ENCODE data around the gene IQUB. TPM values are rescaled to one million over a fixed set of nuclear protein-coding genes. Genes with fewer than 3 reads are reported as not detected.

IQUB gene
- total and polyA plus RNA-seq, 2 donors (not counting 3 experiments of a cell fraction or from before 2014, with no cell fraction given): 0.01 TPM; not detected in 1

DNA sequence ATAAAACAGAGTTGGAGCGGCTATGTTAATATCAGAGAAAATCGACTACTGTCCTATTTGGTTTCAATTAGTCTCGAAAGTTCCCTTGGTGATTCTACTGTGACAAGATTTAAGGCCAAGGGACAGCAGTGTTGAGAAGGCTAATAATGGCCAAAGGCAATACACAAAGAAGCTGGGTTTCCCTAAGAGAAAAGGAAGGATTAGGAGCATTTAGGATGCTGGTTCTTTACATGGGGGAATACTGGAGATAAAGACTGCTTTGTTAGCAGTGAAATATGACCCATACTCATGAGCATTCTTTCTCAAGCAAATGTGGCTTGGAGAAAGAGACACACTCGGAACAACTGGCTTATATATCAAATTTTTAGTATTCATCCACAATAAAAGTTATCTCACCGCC is 32.2 kb downstream of the IQUB start:
- FAIRE-seq: no peak

More for the DNA sequence above, 32.2 kb downstream of the IQUB start:
- BruUV-seq (replicated peaks): no TSS peak
- Histone ChIP-seq H3K9ac (replicated peaks; ENCODE audit: extremely low read depth, insufficient read depth, low read length) (no peak overlapping the region), H3K27ac (ENCODE audit: insufficient read depth, low read depth, low read length) (no peak overlapping the region), H3K4me3 (replicated peaks in 1 of 3; ENCODE audit: insufficient read depth in 1 of 3, low read depth in 1 of 3, low read length in 3 of 3) (no peak overlapping the region), H3K79me2 (ENCODE audit: control insufficient read depth, insufficient read depth, low read length) (no peaks in the 10 kb centered on the region), H3K4me2 (ENCODE audit: insufficient read depth, low read length) (no peak overlapping the region), H3K4me1 (ENCODE audit: control insufficient read depth, extremely low read depth, insufficient read depth, low read length) (no peaks in the 10 kb centered on the region), H3K36me3 (ENCODE audit: control insufficient read depth in 2 of 2, extremely low read depth in 1 of 2, insufficient read depth in 2 of 2, low read length in 2 of 2) (no peaks in the 10 kb centered on the region), H3K27me3 (ENCODE audit: control insufficient read depth in 2 of 2, insufficient read depth in 2 of 2, low read length in 2 of 2) (peaks cover 0 to 3% of the 10 kb centered on the region in 2 experiments), H4K20me1 (replicated peaks; ENCODE audit: control insufficient read depth, extremely low read depth, insufficient read depth, low read length) (no peaks in the 10 kb centered on the region), H2AFZ (ENCODE audit: low read depth, low read length) (no peak overlapping the region), H3K9me3 (replicated peaks; ENCODE audit: control insufficient read depth, insufficient read depth, low read length) (no peaks in the 10 kb centered on the region), H3K9me1 (replicated peaks; ENCODE audit: control insufficient read depth, extremely low read depth, insufficient read depth, low read length) (no peaks in the 10 kb centered on the region)
- DNase-seq (ENCODE audit: low read depth, low spot score): no peak
- TF ChIP-seq GATA2 (IDR thresholded peaks at IDR 0.05; ENCODE audit: insufficient read depth, insufficient read length, low read depth, low read length) (no peak), EZH2 (IDR thresholded peaks at IDR 0.05; ENCODE audit: borderline replicate concordance, low read depth, low read length, severe bottlenecking) (no peak), POLR2AphosphoS5 (IDR thresholded peaks at IDR 0.05; ENCODE audit: insufficient read depth, low read depth, low read length) (no peak), JUN (IDR thresholded peaks at IDR 0.05; ENCODE audit: borderline replicate concordance, insufficient read depth, insufficient read length, low read depth) (no peak), FOS (IDR thresholded peaks at IDR 0.05; ENCODE audit: borderline replicate concordance, insufficient read depth, low read length) (no peak), MYC (IDR thresholded peaks at IDR 0.05; ENCODE audit: low read depth, low read length) (no peak), POLR2A (IDR thresholded peaks at IDR 0.05; ENCODE audit: low read depth, low read length) (no peak)
- TF ChIP-seq, protein P1, sequence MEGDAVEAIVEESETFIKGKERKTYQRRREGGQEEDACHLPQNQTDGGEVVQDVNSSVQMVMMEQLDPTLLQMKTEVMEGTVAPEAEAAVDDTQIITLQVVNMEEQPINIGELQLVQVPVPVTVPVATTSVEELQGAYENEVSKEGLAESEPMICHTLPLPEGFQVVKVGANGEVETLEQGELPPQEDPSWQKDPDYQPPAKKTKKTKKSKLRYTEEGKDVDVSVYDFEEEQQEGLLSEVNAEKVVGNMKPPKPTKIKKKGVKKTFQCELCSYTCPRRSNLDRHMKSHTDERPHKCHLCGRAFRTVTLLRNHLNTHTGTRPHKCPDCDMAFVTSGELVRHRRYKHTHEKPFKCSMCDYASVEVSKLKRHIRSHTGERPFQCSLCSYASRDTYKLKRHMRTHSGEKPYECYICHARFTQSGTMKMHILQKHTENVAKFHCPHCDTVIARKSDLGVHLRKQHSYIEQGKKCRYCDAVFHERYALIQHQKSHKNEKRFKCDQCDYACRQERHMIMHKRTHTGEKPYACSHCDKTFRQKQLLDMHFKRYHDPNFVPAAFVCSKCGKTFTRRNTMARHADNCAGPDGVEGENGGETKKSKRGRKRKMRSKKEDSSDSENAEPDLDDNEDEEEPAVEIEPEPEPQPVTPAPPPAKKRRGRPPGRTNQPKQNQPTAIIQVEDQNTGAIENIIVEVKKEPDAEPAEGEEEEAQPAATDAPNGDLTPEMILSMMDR (IDR thresholded peaks at IDR 0.05; ENCODE audit: extremely low read depth in 1 of 2, insufficient read depth in 1 of 2, low read depth in 1 of 2, low read length in 2 of 2): no peak
- TF ChIP-seq, protein P2, sequence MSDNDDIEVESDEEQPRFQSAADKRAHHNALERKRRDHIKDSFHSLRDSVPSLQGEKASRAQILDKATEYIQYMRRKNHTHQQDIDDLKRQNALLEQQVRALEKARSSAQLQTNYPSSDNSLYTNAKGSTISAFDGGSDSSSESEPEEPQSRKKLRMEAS (IDR thresholded peaks at IDR 0.05; ENCODE audit: insufficient read depth, insufficient read length): no peak
- intact Hi-C loops (cut with micrococcal nuclease): no loop called here
- dilution Hi-C loops (cut with MboI; ENCODE audit: extremely low pct_ligation_motif_present, low sequenced_read_pairs): no loop called here
- ChIA-PET POLR2A (no interaction called here), CTCF (interaction anchor here (2.2 kb wide), 1 partner anchor 8 kb away, joined by 9 read pairs; no protein-coding TSS in a partner anchor)

Data from endothelial cell of umbilical vein (primary cell).